GM18870 (cell line): ENCODE data around the gene INTS1.
"Not testable (repeated sequence)": the region's sequence is repeated elsewhere in the genome, so short reads cannot be mapped to it uniquely, and the experiment has no call there.

ENCODE experiments used
- ATAC-seq: cut with Tn5 transposase; IDR thresholded peaks from one replicate; pipeline ENCODE4 v1.9.1; 2021; ENCODE audit warnings: moderate library complexity; ENCODE audit not compliant: unreplicated experiment

INTS1 gene

GRCh38 chr7:1449501-1449900, 54.7 kb downstream of the INTS1 start:
- ATAC-seq: no peak

- ATAC-seq: no peak
Measured at GRCh38 chr7:1448958-1449357, 55.2 kb downstream of the INTS1 start.

GRCh38 chr7:1447551-1448244, 56.5 kb downstream of the INTS1 start:
- no peak for ATAC-seq

GRCh38 chr7:1447112-1447511, 57.1 kb downstream of the INTS1 start:
- no peak for ATAC-seq

DNA sequence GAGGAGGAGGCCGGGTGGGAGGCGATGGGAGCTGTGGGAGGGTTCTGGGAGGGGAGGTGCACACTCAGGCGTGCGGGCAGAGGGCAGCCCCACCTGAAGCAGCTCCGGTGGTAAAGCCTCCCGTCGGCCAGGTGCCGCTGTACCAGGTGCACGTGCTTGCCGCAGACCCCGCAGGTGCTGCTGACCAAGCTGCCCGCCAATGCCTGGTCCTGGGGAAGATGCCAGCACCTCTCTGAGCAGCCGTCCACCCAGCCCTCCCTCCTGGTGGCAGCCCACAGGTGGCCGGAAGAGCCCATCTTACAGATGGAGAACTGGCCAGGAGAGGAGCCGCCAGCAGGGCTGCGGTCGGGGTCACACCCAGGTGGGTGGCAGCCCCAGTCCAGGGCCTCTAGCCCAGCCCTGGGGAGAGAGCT, 57.6 kb downstream of the INTS1 start:
- no peak for ATAC-seq

- ATAC-seq: not testable (repeated sequence)
Measured at GRCh38 chr7:1446026-1446425, 58.2 kb downstream of the INTS1 start.

GRCh38 chr7:1445341-1445740, 58.8 kb downstream of the INTS1 start:
- ATAC-seq: no peak

- no peak for ATAC-seq
Measured at GRCh38 chr7:1444925-1445322, 59.3 kb downstream of the INTS1 start.

- ATAC-seq: no peak
Measured at GRCh38 chr7:1444214-1444924, 59.8 kb downstream of the INTS1 start.

- not testable (repeated sequence) for ATAC-seq
Measured at GRCh38 chr7:1443587-1444200, 60.5 kb downstream of the INTS1 start.

DNA sequence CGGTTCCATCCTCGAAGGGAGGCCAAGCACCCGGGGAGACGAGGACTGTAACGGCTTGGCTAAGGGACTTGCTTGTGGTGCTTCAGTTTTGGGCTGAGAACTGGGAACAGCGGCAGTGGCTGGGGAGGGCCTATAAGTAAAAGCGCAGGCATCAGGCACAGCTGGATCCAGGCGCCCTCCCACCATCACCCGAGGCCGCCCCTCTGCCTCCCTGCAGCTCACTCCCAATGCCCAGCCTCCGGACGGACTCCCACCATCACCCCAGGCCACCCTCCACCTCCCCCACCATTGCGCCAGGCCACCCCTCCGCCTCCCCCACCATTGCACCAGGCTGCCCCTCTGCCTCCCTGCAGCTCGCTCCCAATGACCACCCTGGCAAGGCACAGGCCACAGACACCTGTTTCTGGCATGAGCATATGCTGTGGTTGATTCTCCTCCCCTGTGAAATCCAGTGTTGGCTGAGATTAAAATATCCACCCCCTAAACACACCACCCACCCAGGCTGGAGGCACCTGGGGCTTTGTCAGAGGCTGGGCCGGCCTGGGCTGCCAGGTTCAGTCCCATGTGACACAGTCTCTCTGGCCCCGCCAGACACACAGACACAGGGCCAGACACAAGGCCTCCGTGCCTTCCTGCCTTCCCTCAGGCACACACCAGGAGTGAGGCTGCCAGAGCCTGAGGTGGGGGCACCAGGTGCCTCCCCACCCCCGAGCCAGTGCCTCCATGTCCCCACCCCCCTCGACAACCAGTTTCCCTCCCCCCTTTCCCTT, 61.6 kb downstream of the INTS1 start:
- ATAC-seq: no peak

- no peak for ATAC-seq
Measured at GRCh38 chr7:1441615-1442354, 62.4 kb downstream of the INTS1 start.

GRCh38 chr7:1440620-1441019, 63.6 kb downstream of the INTS1 start:
- no peak for ATAC-seq

DNA sequence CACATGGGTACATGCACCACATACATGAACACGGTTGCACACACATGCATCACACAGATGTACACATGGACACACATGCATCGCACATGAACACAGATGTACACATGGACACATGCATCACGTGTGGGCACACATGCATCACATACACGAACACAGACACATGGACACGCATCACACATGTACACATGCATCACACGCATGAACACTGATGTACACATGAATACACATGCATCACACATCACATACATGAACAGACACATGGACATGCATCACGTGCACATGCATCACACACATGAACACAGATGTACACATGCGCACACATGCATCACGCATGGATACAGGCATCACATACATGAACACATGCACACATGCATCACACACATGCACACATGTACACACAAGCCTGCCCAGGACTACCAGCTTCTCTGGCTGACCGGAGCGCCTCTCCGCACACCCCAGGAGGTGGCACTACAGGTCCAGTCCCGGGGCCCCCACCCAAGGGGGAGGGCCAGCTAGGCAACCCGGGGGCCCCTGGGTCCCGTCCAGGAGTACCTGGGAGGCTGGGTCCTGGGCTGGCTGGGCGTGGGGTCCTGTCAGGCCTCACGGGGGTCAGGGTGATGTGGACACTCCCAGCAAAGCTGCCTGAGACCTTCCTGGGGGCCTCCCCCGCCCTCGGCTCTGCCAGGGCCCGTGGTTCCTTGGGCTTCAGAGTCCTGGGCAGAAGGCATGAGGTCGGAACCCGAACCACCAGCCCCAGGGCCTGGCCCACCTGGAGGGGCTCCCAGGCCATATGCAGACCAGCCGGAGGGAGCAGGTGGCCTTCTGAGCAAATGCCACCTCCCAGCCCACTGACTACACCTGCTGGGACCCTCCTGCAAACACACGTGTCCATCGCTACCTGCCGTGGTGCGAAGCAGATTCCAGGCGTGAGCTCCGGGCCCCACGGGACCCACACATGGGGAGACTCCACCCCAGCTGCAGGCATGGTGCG, 64.5 kb downstream of the INTS1 start:
- no peak for ATAC-seq

DNA sequence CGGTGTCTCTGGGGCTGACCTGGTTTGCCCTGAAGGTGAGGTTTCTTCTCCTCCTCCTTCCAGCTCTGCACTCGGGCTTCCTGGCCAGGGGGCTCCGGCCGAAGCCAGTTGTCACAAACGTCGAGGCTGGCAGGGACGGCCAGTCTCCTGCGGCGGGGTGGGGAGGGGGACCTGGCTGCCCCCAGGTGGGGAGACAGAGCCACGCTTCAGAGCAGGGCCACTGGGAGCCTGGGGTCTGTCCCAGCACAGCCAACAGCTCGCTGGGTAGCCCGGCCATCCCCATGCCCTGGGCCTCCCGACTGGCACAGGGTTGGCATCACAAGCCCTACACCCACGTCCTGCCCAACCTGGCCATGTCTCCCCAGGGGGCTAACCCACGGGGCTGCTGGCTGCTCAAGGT, 65.4 kb downstream of the INTS1 start:
- ATAC-seq: no peak

DNA sequence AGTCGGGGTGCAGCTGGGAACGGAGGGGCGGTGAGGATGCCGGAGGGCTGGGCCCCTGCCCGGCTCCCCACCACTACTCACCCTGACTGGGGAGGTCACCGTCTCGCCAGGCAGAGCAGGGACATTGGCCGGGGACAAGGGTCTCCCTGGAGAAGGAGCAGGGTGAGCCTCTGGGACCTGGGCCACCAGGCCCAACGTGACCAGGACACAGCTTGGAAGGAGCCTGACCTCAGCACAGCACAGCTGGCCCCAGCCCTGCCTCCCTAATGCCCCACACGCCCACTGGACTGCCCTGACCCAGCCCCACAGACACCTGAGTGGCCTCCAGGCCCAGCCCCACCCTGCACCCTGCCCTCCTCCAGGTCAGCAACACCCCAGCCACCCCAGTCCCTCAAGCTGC, 66.0 kb downstream of the INTS1 start:
- no peak for ATAC-seq

DNA sequence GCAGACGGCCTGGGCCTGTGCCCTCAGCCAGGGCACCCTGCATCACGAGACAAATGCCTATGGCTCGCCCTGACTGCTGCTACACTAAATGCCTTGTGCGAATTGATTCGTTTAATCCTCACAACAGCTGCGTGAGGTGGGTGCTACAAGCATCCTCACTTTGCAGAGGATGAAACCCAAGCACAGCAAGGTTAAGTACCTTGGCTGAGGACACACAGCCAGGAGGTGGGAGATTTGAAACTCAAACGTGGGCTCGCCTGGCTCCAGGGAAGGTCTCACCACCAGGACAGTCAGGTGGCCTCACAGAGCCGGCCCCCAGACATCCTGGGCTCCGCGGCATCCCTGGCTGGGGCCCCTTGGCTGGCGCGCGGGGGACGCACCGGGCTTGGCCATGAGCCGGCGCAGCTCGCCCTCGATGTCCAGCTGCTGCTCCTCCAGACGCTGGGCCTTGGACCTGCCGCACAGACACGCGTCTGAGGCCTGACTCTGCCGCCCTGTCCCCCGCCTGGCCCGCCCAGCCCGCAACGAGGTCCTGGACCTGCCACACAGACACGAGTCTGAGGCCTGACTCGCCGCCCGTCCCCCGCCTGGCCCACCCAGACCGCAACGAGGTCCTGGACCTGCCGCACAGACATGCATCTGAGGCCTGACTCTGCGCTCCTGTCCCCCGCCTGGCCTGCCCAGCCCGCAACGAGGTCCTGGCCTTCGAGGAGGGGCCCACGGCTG, 66.9 kb downstream of the INTS1 start:
- no peak for ATAC-seq

- ATAC-seq: no peak
Measured at GRCh38 chr7:1436608-1437007, 67.6 kb downstream of the INTS1 start.
